ENCODE results near the gene FAM98A.

FAM98A gene

DNA sequence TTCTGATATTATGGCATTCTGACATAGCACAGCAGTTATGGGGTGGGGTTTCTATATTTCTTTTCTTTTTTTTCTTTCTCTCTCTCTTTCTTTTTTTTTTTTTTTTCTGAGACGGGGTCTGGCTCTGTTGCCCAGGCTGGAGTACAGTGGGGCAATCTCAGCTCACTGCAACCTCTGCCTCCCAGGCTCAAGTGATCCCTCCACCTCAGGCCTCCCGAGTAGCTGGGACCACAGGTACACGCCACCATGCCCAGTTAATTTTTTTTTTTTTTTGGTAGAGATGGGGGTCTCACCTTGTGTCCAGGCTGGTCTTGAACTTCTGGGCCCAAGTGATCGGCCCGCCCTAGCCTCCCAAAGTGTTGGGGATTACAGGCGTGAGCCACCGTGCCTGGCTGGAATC is 7.5 kb upstream of the FAM98A start:
- H3K9me3 ChIP-seq (ENCODE audit: insufficient read depth, low read length), result no peaks in the 10 kb centered on the region
- H3F3A ChIP-seq (ENCODE audit: insufficient read depth), result no peaks in the 10 kb centered on the region
- no peak for TF ChIP-seq EZH2phosphoT487 (conservative IDR thresholded peaks at IDR 0.05; ENCODE audit: low read length)
- TF ChIP-seq, protein P1, sequence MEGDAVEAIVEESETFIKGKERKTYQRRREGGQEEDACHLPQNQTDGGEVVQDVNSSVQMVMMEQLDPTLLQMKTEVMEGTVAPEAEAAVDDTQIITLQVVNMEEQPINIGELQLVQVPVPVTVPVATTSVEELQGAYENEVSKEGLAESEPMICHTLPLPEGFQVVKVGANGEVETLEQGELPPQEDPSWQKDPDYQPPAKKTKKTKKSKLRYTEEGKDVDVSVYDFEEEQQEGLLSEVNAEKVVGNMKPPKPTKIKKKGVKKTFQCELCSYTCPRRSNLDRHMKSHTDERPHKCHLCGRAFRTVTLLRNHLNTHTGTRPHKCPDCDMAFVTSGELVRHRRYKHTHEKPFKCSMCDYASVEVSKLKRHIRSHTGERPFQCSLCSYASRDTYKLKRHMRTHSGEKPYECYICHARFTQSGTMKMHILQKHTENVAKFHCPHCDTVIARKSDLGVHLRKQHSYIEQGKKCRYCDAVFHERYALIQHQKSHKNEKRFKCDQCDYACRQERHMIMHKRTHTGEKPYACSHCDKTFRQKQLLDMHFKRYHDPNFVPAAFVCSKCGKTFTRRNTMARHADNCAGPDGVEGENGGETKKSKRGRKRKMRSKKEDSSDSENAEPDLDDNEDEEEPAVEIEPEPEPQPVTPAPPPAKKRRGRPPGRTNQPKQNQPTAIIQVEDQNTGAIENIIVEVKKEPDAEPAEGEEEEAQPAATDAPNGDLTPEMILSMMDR (IDR thresholded peaks at IDR 0.05; ENCODE audit: insufficient read depth, low read length, poor library complexity, severe bottlenecking), result no peak
- no peak overlapping the region for H3K27ac ChIP-seq (ENCODE audit: low read depth, low read length)
- no peaks in the 10 kb centered on the region for H3K27me3 ChIP-seq (ENCODE audit: low read length)
- no peaks in the 10 kb centered on the region for H3K9me2 ChIP-seq (replicated peaks; ENCODE audit: insufficient read depth, low read length)
- H3K4me3 ChIP-seq (ENCODE audit: insufficient read depth, low read length, poor library complexity, severe bottlenecking), result no peak overlapping the region
- no peaks in the 10 kb centered on the region for H4K20me1 ChIP-seq (ENCODE audit: low read depth, low read length)
- H3K9ac ChIP-seq (ENCODE audit: low read length), result no peak overlapping the region
- H2AFZ ChIP-seq (ENCODE audit: low read depth, low read length, severe bottlenecking), result no peak overlapping the region
- no peak overlapping the region for H3K4me2 ChIP-seq (ENCODE audit: low read depth, low read length, poor library complexity, severe bottlenecking)
- H3K79me2 ChIP-seq (ENCODE audit: insufficient read depth, low read length), result no peaks in the 10 kb centered on the region
- H3K36me3 ChIP-seq (ENCODE audit: low read length), result no peaks in the 10 kb centered on the region

DNA sequence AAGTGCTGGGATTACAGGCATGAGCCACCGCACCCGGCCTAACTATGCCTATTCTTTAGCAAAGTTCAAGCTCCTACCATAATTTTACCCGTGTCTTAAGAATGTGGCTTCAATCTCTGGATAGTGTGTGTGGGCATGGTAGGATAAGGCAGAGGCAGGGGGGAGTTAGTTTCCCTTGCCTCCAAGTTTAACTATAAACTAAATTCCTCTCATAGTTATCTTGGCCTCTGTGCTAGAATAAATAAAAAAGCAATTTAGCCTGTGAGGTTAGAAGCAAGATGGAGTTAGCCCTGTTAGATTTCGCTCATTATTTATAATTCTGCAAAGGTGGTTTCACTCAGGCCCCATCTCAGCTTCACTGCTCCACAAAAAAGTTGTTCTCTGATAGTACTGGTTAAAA is 7.0 kb upstream of the FAM98A start:
- H3K27me3 ChIP-seq (ENCODE audit: low read length), result no peaks in the 10 kb centered on the region
- H3F3A ChIP-seq (ENCODE audit: insufficient read depth), result no peaks in the 10 kb centered on the region; the same call in 1 of the 2 replicates
- H3K79me2 ChIP-seq (ENCODE audit: insufficient read depth, low read length), result no peaks in the 10 kb centered on the region
- no peak overlapping the region for H3K9ac ChIP-seq (ENCODE audit: low read length)
- no peak overlapping the region for H3K4me2 ChIP-seq (ENCODE audit: low read depth, low read length, poor library complexity, severe bottlenecking)
- H3K27ac ChIP-seq (ENCODE audit: low read depth, low read length), result no peak overlapping the region
- no peaks in the 10 kb centered on the region for H3K36me3 ChIP-seq (ENCODE audit: low read length)
- no peaks in the 10 kb centered on the region for H3K9me3 ChIP-seq (ENCODE audit: insufficient read depth, low read length)
- H2AFZ ChIP-seq (ENCODE audit: low read depth, low read length, severe bottlenecking), result no peak overlapping the region
- H3K4me3 ChIP-seq (ENCODE audit: insufficient read depth, low read length, poor library complexity, severe bottlenecking), result no peak overlapping the region
- TF ChIP-seq, protein P1 (IDR thresholded peaks at IDR 0.05; ENCODE audit: insufficient read depth, low read length, poor library complexity, severe bottlenecking), result no peak
- TF ChIP-seq EZH2phosphoT487 (conservative IDR thresholded peaks at IDR 0.05; ENCODE audit: low read length), result no peak
- no peaks in the 10 kb centered on the region for H3K9me2 ChIP-seq (replicated peaks; ENCODE audit: insufficient read depth, low read length)
- H4K20me1 ChIP-seq (ENCODE audit: low read depth, low read length), result no peaks in the 10 kb centered on the region

DNA sequence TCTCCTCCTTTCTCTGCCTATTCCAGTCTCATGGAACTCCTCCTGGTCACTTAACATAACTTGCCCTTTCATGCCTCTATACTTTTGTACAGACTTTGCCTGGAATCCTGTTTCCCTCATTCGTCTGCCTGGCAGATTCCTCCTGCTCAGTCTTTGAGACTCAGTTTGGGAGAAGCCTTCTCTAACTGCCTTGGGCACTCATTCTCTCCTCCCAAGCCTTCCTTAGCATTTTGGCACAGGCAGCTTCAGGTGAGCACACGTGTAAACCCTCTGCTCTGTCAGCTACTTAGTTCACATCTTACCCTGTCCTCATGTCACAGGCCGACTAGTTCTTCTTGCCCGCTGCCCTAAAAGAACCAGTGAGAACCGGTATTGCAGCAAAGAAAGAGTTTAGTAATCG is 6.0 kb upstream of the FAM98A start:
- H3K27ac ChIP-seq (ENCODE audit: low read depth, low read length), result no peak overlapping the region
- TF ChIP-seq EZH2phosphoT487 (conservative IDR thresholded peaks at IDR 0.05; ENCODE audit: low read length), result no peak
- TF ChIP-seq, protein P1 (IDR thresholded peaks at IDR 0.05; ENCODE audit: insufficient read depth, low read length, poor library complexity, severe bottlenecking), result no peak
- no peaks in the 10 kb centered on the region for H3K9me3 ChIP-seq (ENCODE audit: insufficient read depth, low read length)
- no peaks in the 10 kb centered on the region for H3K36me3 ChIP-seq (ENCODE audit: low read length)
- H2AFZ ChIP-seq (ENCODE audit: low read depth, low read length, severe bottlenecking), result no peak overlapping the region
- no peaks in the 10 kb centered on the region for H3K9me2 ChIP-seq (replicated peaks; ENCODE audit: insufficient read depth, low read length)
- no peak overlapping the region for H3K9ac ChIP-seq (ENCODE audit: low read length)
- H4K20me1 ChIP-seq (ENCODE audit: low read depth, low read length), result no peaks in the 10 kb centered on the region
- H3K4me3 ChIP-seq (ENCODE audit: insufficient read depth, low read length, poor library complexity, severe bottlenecking), result no peak overlapping the region
- H3K4me2 ChIP-seq (ENCODE audit: low read depth, low read length, poor library complexity, severe bottlenecking), result no peak overlapping the region
- no peaks in the 10 kb centered on the region for H3K79me2 ChIP-seq (ENCODE audit: insufficient read depth, low read length)
- H3K27me3 ChIP-seq (ENCODE audit: low read length), result no peaks in the 10 kb centered on the region
- no peaks in the 10 kb centered on the region; the same call in 1 of the 2 replicates for H3F3A ChIP-seq (ENCODE audit: insufficient read depth)

Data from SU-DHL-6 (cell line).